Measurements from ENCODE around the gene BRAF. TPM values are rescaled to one million over a fixed set of nuclear protein-coding genes. Genes with fewer than 3 reads are reported as not detected.
"Not testable (repeated sequence)": the region's sequence is repeated elsewhere in the genome, so short reads cannot be mapped to it uniquely, and the experiment has no call there.

BRAF gene
- total RNA-seq, 4 donors from 2014 or later: 34.0 to 50.7 (median 36.8) TPM

DNA sequence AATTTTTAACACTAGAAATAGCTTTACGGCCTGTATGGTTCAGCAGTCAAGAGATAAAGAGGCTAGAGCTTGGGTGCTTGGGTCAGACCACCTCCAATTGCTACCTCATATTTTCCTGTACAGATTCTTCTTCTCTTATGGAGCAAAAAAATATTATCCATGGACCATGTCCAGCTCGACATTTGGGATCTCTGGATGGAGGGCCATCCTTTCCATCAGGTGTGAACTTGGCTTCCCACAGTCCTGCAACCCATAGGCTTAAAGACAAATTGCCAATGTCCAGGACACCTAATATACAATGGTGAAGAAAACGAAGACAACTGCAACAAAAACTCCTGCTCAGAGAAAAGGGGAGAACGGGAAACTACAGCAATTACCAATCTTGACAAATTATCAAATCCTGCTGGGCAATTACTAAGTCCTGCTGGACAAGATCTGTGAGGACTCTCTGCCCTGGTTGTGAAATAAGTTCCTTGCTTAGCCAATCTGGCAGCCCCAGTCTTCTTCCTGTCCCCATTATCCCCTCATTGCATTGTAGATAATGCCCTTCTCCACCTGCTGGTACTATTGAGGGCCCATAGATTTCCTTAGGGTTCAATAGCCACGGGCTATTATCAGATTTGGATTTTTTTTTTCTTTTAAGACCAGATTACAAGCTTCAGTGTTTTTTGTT, 42.0 kb upstream of the BRAF start:
- intact Hi-C loops (cut with DNase I): no loop called here
- no peak overlapping the region for H3K4me3 ChIP-seq
- no peak for DNase-seq (ENCODE audit: extremely low spot score)
- TF ChIP-seq POLR2AphosphoS5 (IDR thresholded peaks at IDR 0.05): no peak
- TF ChIP-seq, protein P1, sequence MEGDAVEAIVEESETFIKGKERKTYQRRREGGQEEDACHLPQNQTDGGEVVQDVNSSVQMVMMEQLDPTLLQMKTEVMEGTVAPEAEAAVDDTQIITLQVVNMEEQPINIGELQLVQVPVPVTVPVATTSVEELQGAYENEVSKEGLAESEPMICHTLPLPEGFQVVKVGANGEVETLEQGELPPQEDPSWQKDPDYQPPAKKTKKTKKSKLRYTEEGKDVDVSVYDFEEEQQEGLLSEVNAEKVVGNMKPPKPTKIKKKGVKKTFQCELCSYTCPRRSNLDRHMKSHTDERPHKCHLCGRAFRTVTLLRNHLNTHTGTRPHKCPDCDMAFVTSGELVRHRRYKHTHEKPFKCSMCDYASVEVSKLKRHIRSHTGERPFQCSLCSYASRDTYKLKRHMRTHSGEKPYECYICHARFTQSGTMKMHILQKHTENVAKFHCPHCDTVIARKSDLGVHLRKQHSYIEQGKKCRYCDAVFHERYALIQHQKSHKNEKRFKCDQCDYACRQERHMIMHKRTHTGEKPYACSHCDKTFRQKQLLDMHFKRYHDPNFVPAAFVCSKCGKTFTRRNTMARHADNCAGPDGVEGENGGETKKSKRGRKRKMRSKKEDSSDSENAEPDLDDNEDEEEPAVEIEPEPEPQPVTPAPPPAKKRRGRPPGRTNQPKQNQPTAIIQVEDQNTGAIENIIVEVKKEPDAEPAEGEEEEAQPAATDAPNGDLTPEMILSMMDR (IDR thresholded peaks at IDR 0.05): no peak
- no peak for TF ChIP-seq EP300 (IDR thresholded peaks at IDR 0.05)
- TF ChIP-seq POLR2A (IDR thresholded peaks at IDR 0.05; ENCODE audit: low read depth): no peak
- no peaks in the 10 kb centered on the region for H3K9me3 ChIP-seq
- no peaks in the 10 kb centered on the region for H3K36me3 ChIP-seq
- H3K4me1 ChIP-seq: no peaks in the 10 kb centered on the region
- 59% methylated on average over 5 of the region's 5 CpGs for WGBS
- H3K27ac ChIP-seq (replicated peaks in 1 of 4): no peak overlapping the region
- no peaks in the 10 kb centered on the region for H3K27me3 ChIP-seq

DNA sequence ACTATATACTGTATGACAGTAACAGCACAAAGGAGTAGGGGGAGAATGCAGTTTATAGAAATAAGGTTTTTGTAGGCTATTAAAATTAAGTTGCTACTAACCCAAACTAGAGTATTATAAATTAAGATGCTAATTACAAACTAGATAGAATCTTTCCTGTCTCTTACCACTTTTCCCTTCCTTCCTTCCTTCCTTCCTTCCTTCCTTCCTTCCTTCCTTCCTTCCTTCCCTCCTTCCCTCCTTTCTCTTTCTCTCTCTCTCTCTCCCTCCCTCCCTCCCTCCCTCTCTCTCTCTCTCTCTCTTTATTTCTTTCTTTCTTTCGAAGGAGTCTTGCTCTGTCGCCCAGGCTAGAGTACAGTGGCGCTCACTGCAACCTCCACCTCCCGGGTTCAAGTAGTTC, 36.4 kb upstream of the BRAF start:
- Histone ChIP-seq H3K27me3 (no peaks in the 10 kb centered on the region), H3K4me3 (no peak overlapping the region), H3K9me3 (no peaks in the 10 kb centered on the region), H3K4me1 (no peaks in the 10 kb centered on the region), H3K27ac (replicated peaks in 1 of 4) (no peak overlapping the region), H3K36me3 (no peaks in the 10 kb centered on the region)
- DNase-seq (ENCODE audit: extremely low spot score): no peak
- WGBS: 94% methylated on average over 4 of the region's 4 CpGs
- TF ChIP-seq, protein P1 (IDR thresholded peaks at IDR 0.05): no peak
- TF ChIP-seq POLR2A (IDR thresholded peaks at IDR 0.05; ENCODE audit: low read depth) (no peak), EP300 (IDR thresholded peaks at IDR 0.05) (no peak), POLR2AphosphoS5 (IDR thresholded peaks at IDR 0.05) (no peak)
- intact Hi-C loops (cut with DNase I): no loop called here

DNA sequence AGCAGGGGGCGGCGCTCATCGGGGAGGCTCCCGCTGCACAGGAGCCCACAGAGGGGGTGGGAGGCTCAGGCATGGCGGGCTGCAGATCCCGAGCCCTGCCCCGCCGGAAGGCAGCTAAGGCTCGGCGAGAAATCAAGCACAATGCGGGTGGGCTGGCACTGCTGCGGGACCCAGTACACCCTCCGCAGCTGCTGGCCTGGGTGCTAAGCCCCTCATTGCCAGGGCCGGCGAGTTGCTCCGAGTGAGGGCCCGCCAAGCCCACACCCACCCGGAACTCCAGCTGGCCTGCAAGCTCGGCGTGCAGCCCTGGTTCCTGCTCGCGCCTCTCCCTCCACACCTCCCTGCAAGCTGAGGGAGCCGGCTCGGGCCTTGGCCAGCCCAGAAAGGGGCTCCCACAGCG, 32.3 kb upstream of the BRAF start:
- H3K27me3 ChIP-seq; intact Hi-C loops (cut with DNase I); H3K4me3 ChIP-seq; DNase-seq (ENCODE audit: extremely low spot score); H3K4me1 ChIP-seq; H3K27ac ChIP-seq (replicated peaks in 1 of 4); H3K9me3 ChIP-seq; H3K36me3 ChIP-seq: not testable (repeated sequence)
- WGBS: 100% methylated on average over 6 of the region's 25 CpGs

DNA sequence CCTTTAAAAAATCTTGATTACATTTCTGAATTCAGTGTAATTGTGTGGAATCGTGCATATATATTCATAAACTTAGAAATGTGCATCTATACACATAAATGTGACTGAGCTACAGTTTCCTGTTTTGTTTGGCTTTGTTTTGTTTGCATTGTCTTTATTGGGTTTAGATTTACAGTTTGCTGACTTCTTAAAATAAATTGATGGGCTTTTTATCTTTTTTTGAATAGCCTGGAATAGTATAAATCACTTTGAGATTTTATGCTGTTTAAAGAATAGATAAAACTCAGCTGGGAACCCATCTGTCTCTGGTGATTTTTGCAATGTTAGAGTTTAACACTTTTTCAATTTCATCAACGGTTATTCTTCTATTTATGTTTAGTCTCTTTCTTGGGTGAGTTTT, 21.2 kb upstream of the BRAF start:
- Histone ChIP-seq H3K4me1 (no peaks in the 10 kb centered on the region), H3K27me3 (no peaks in the 10 kb centered on the region), H3K27ac (replicated peaks in 1 of 4) (no peak overlapping the region), H3K4me3 (no peak overlapping the region), H3K36me3 (no peaks in the 10 kb centered on the region), H3K9me3 (no peaks in the 10 kb centered on the region)
- DNase-seq (ENCODE audit: extremely low spot score): no peak
- intact Hi-C loops (cut with DNase I): no loop called here
- TF ChIP-seq POLR2AphosphoS5 (IDR thresholded peaks at IDR 0.05) (no peak), EP300 (IDR thresholded peaks at IDR 0.05) (no peak), POLR2A (IDR thresholded peaks at IDR 0.05; ENCODE audit: low read depth) (no peak)
- TF ChIP-seq, protein P1 (IDR thresholded peaks at IDR 0.05): no peak
- 53% methylated on average over 2 of the region's 2 CpGs for WGBS

DNA sequence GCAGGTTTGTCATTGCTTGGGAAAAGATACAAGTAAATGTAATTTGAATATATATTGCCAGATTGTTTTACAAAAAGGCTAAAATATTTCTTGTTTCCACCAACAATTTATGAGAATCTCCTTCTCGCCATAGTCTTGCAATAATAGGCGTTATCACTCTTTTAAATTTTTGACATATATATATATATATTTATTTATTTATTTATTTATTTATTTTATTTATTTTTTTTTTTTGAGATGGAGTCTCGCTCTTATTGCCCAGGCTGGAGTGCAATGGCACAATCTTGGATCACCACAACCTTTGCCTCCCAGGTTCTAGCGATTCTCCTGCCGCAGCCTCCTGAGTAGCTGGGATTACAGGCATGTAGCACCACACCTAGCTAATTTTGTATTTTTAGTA, 17.5 kb upstream of the BRAF start:
- H3K4me3 ChIP-seq; DNase-seq (ENCODE audit: extremely low spot score); H3K27ac ChIP-seq (replicated peaks in 1 of 4); intact Hi-C loops (cut with DNase I); H3K36me3 ChIP-seq; H3K4me1 ChIP-seq; H3K9me3 ChIP-seq; H3K27me3 ChIP-seq: not testable (repeated sequence)
- 95% methylated on average over 5 of the region's 5 CpGs for WGBS

DNA sequence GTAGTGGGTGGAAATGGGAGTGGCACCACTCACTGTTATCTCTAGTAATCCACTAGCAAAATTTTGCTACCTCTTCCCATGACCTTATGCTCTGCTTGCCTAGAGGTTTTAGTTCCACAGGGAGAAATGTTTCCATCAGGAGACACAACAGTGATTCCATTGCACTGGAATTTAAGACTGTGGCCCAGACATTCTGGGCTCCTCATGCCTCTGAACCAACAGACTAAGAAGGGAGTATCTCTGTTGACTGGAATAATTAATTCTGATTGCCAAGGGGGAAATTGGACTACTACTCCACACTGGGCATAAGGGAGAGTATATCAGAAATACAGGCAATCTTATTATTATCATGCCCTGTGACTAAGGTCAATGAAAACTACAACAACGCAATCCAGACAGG, 16.2 kb upstream of the BRAF start:
- Histone ChIP-seq H3K27me3 (peaks cover 0 to under 1% (median 0%) of the 10 kb centered on the region in 4 donors), H3K27ac (replicated peaks in 1 of 4) (no peak overlapping the region), H3K9me3 (no peaks in the 10 kb centered on the region), H3K4me3 (no peak overlapping the region), H3K36me3 (no peaks in the 10 kb centered on the region), H3K4me1 (no peaks in the 10 kb centered on the region)
- intact Hi-C loops (cut with DNase I): no loop called here
- 91% methylated on average over 1 of the region's 1 CpG for WGBS
- TF ChIP-seq POLR2AphosphoS5 (IDR thresholded peaks at IDR 0.05) (no peak), EP300 (IDR thresholded peaks at IDR 0.05) (no peak), POLR2A (IDR thresholded peaks at IDR 0.05; ENCODE audit: low read depth) (no peak)
- TF ChIP-seq, protein P1 (IDR thresholded peaks at IDR 0.05): no peak
- DNase-seq (ENCODE audit: extremely low spot score): no peak
